NCI-H146 treated with DMSO at 0.1 percent for 48 hours (cell line): ENCODE results near the gene SHKBP1.

ENCODE experiments used
- DNase-seq: peaks from one replicate; lab custom pipeline; 2025; ENCODE audit not compliant: unreplicated experiment; lab: John Stamatoyannopoulos, UW

Gene SHKBP1

GRCh38 chr19:40632311-40633036 lies 55.8 kb downstream of the SHKBP1 start:
- no peak for DNase-seq

GRCh38 chr19:40633207-40633606 lies 56.5 kb downstream of the SHKBP1 start:
- no peak for DNase-seq

- no peak for DNase-seq
Measured at GRCh38 chr19:40638327-40638726, 61.7 kb downstream of the SHKBP1 start.

GRCh38 chr19:40639638-40639982 lies 62.9 kb downstream of the SHKBP1 start:
- DNase-seq: no peak

- no peak for DNase-seq
Measured at GRCh38 chr19:40640744-40641143, 64.1 kb downstream of the SHKBP1 start.
